ENCODE measurements around the gene FAM24B.

FAM24B gene

GRCh38 chr10:122841569-122841968 is 37.8 kb downstream of the FAM24B start:
- no peak overlapping the region for H3K9ac ChIP-seq (ENCODE audit: low read depth, low read length)
- H3K4me2 ChIP-seq (ENCODE audit: low read length) = no peak overlapping the region
- H3K9me3 ChIP-seq (replicated peaks; ENCODE audit: low read length) = no peaks in the 10 kb centered on the region
- H3K4me1 ChIP-seq (ENCODE audit: control insufficient read depth, insufficient read depth, low read length) = no peaks in the 10 kb centered on the region
- H3K4me3 ChIP-seq (ENCODE audit: low read length) = no peak overlapping the region
- no peaks in the 10 kb centered on the region for H3K27me3 ChIP-seq (ENCODE audit: control insufficient read depth, insufficient read depth, low read length)
- H3K36me3 ChIP-seq (ENCODE audit: insufficient read depth, low read length) = peaks cover 4% of the 10 kb centered on the region

- H3K4me3 ChIP-seq (ENCODE audit: low read length) = no peak overlapping the region
- no peak overlapping the region for H3K9ac ChIP-seq (ENCODE audit: low read depth, low read length)
- H3K4me2 ChIP-seq (ENCODE audit: low read length) = no peak overlapping the region
- H3K27me3 ChIP-seq (ENCODE audit: control insufficient read depth, insufficient read depth, low read length) = no peaks in the 10 kb centered on the region
- no peaks in the 10 kb centered on the region for H3K9me3 ChIP-seq (replicated peaks; ENCODE audit: low read length)
- no peaks in the 10 kb centered on the region for H3K4me1 ChIP-seq (ENCODE audit: control insufficient read depth, insufficient read depth, low read length)
- H3K36me3 ChIP-seq (ENCODE audit: insufficient read depth, low read length) = peaks cover 4% of the 10 kb centered on the region
Measured at GRCh38 chr10:122839505-122839904, 39.9 kb downstream of the FAM24B start.

GRCh38 chr10:122838880-122839279 is 40.5 kb downstream of the FAM24B start:
- H3K4me2 ChIP-seq (ENCODE audit: low read length) = no peak overlapping the region
- no peaks in the 10 kb centered on the region for H3K27me3 ChIP-seq (ENCODE audit: control insufficient read depth, insufficient read depth, low read length)
- no peaks in the 10 kb centered on the region for H3K9me3 ChIP-seq (replicated peaks; ENCODE audit: low read length)
- peaks cover 4% of the 10 kb centered on the region for H3K36me3 ChIP-seq (ENCODE audit: insufficient read depth, low read length)
- H3K4me3 ChIP-seq (ENCODE audit: low read length) = no peak overlapping the region
- no peaks in the 10 kb centered on the region for H3K4me1 ChIP-seq (ENCODE audit: control insufficient read depth, insufficient read depth, low read length)
- H3K9ac ChIP-seq (ENCODE audit: low read depth, low read length) = no peak overlapping the region

DNA sequence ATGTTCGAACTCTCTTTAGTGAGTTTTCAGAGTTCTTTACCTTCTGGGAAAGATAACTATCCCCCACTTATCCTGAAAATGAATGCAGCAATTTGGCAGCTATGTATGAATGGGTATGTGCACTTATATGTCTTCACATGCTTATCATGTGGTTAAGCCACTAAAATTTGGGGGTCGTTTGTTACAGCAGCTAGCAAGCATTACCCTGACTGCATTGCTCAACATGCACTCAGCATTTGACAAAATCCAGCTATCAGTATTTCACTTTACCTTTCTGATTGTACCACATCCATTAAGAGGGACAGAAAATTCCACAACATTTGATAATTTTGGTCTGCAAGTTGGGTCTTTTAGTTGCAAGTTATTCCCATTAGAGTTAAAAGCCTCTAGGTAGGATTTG is 43.5 kb downstream of the FAM24B start:
- H3K4me2 ChIP-seq (ENCODE audit: low read length) = no peak overlapping the region
- no peak overlapping the region for H3K4me3 ChIP-seq (ENCODE audit: low read length)
- no peaks in the 10 kb centered on the region for H3K4me1 ChIP-seq (ENCODE audit: control insufficient read depth, insufficient read depth, low read length)
- H3K9me3 ChIP-seq (replicated peaks; ENCODE audit: low read length) = no peaks in the 10 kb centered on the region
- H3K27me3 ChIP-seq (ENCODE audit: control insufficient read depth, insufficient read depth, low read length) = no peaks in the 10 kb centered on the region
- H3K36me3 ChIP-seq (ENCODE audit: insufficient read depth, low read length) = peaks cover 9% of the 10 kb centered on the region
- no peak overlapping the region for H3K9ac ChIP-seq (ENCODE audit: low read depth, low read length)

GRCh38 chr10:122830965-122831353 is 48.4 kb downstream of the FAM24B start:
- H3K4me3 ChIP-seq (ENCODE audit: low read length) = no peak overlapping the region
- no peaks in the 10 kb centered on the region for H3K27me3 ChIP-seq (ENCODE audit: control insufficient read depth, insufficient read depth, low read length)
- H3K9ac ChIP-seq (ENCODE audit: low read depth, low read length) = no peak overlapping the region
- H3K4me1 ChIP-seq (ENCODE audit: control insufficient read depth, insufficient read depth, low read length) = no peaks in the 10 kb centered on the region
- no peaks in the 10 kb centered on the region for H3K9me3 ChIP-seq (replicated peaks; ENCODE audit: low read length)
- H3K36me3 ChIP-seq (ENCODE audit: insufficient read depth, low read length) = peaks cover 8% of the 10 kb centered on the region
- no peak overlapping the region for H3K4me2 ChIP-seq (ENCODE audit: low read length)

GRCh38 chr10:122830273-122830964 is 49.0 kb downstream of the FAM24B start:
- H3K9ac ChIP-seq (ENCODE audit: low read depth, low read length) = no peak overlapping the region
- H3K36me3 ChIP-seq (ENCODE audit: insufficient read depth, low read length) = peaks cover 8% of the 10 kb centered on the region
- H3K4me3 ChIP-seq (ENCODE audit: low read length) = no peak overlapping the region
- no peaks in the 10 kb centered on the region for H3K4me1 ChIP-seq (ENCODE audit: control insufficient read depth, insufficient read depth, low read length)
- H3K9me3 ChIP-seq (replicated peaks; ENCODE audit: low read length) = no peaks in the 10 kb centered on the region
- no peaks in the 10 kb centered on the region for H3K27me3 ChIP-seq (ENCODE audit: control insufficient read depth, insufficient read depth, low read length)
- no peak overlapping the region for H3K4me2 ChIP-seq (ENCODE audit: low read length)

DNA sequence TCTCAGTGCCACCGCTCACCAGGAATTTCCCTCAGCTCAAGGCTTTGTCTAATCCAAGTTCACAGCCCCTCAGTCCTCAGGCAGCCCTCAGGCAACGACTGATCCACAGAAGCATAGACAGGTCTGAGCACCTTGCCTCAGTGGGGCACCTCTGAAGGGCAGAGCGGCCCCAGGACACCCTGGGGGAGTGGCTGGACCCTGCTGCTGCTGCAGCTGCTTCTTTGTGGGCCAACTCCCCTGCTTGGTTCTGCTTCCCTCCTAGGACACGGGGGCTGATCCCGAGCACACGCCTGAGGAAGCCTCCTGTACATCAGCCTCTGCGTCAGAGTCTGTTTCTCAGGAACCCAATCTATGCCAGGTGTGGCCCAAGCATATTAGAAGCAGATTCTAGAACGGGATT is 49.9 kb downstream of the FAM24B start:
- Histone ChIP-seq H3K4me1 (ENCODE audit: control insufficient read depth, insufficient read depth, low read length) (no peaks in the 10 kb centered on the region), H3K4me3 (ENCODE audit: low read length) (no peak overlapping the region), H3K9ac (ENCODE audit: low read depth, low read length) (no peak overlapping the region), H3K27me3 (ENCODE audit: control insufficient read depth, insufficient read depth, low read length) (no peaks in the 10 kb centered on the region), H3K9me3 (replicated peaks; ENCODE audit: low read length) (no peaks in the 10 kb centered on the region), H3K36me3 (ENCODE audit: insufficient read depth, low read length) (peaks cover 8% of the 10 kb centered on the region), H3K4me2 (ENCODE audit: low read length) (no peak overlapping the region)

GRCh38 chr10:122828716-122829255 is 50.6 kb downstream of the FAM24B start:
- Histone ChIP-seq H3K36me3 (ENCODE audit: insufficient read depth, low read length) (peaks cover 8% of the 10 kb centered on the region), H3K4me1 (ENCODE audit: control insufficient read depth, insufficient read depth, low read length) (no peaks in the 10 kb centered on the region)

GRCh38 chr10:122827302-122827701 is 52.1 kb downstream of the FAM24B start:
- Histone ChIP-seq H3K4me3 (ENCODE audit: low read length) (no peak overlapping the region), H3K36me3 (ENCODE audit: insufficient read depth, low read length) (peaks cover 8% of the 10 kb centered on the region), H3K4me1 (ENCODE audit: control insufficient read depth, insufficient read depth, low read length) (no peaks in the 10 kb centered on the region), H3K9ac (ENCODE audit: low read depth, low read length) (no peak overlapping the region), H3K9me3 (replicated peaks; ENCODE audit: low read length) (no peaks in the 10 kb centered on the region), H3K27me3 (ENCODE audit: control insufficient read depth, insufficient read depth, low read length) (peaks cover 5% of the 10 kb centered on the region), H3K4me2 (ENCODE audit: low read length) (no peak overlapping the region)

More at GRCh38 chr10:122828716-122829255, 50.6 kb downstream of the FAM24B start:
- H3K4me3 ChIP-seq (ENCODE audit: low read length) = no peak overlapping the region
- H3K9me3 ChIP-seq (replicated peaks; ENCODE audit: low read length) = no peaks in the 10 kb centered on the region
- H3K4me2 ChIP-seq (ENCODE audit: low read length) = no peak overlapping the region
- H3K9ac ChIP-seq (ENCODE audit: low read depth, low read length) = no peak overlapping the region
- H3K27me3 ChIP-seq (ENCODE audit: control insufficient read depth, insufficient read depth, low read length) = peaks cover 5% of the 10 kb centered on the region

DNA sequence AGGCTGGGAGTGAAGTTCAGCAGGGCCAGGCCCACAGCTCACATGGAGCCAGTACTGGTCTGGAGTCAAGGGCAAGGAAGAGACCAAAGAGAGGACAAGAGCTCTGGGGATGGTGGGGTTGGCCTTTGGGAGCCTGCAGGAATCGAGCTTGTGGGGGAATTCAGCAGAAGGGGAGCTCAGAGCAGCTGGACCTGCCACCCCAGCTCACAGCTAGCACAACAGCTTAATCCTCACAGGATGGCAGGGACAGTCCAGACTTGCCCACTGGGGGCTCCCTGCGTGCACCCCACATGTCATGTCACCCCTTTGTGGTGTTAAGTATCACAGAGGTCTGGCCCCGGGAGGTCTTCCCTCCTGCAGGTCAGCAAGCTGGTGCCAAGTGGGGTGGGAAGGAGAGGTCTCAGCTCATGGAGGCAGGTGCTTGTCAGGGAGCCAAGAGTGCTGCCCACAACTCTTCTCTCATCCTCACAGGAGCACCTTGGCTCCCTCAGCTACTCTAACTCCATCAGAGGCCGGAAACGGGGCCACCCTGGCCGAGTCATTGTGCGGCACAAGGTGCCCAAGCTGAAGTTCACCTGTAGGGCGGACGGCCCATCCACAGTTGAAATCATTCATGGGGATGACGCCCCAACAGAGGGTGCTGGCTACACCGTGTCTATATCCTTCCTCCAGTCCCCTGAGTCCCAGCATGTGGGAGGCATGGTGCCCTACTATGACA is 56.2 kb downstream of the FAM24B start:
- Histone ChIP-seq H3K36me3 (ENCODE audit: insufficient read depth, low read length) (no peaks in the 10 kb centered on the region), H3K27me3 (ENCODE audit: control insufficient read depth, insufficient read depth, low read length) (peaks cover 40% of the 10 kb centered on the region), H3K4me3 (ENCODE audit: low read length) (no peak overlapping the region), H3K9me3 (replicated peaks; ENCODE audit: low read length) (no peaks in the 10 kb centered on the region), H3K4me2 (ENCODE audit: low read length) (no peak overlapping the region), H3K9ac (ENCODE audit: low read depth, low read length) (no peak overlapping the region), H3K4me1 (ENCODE audit: control insufficient read depth, insufficient read depth, low read length) (no peaks in the 10 kb centered on the region)

DNA sequence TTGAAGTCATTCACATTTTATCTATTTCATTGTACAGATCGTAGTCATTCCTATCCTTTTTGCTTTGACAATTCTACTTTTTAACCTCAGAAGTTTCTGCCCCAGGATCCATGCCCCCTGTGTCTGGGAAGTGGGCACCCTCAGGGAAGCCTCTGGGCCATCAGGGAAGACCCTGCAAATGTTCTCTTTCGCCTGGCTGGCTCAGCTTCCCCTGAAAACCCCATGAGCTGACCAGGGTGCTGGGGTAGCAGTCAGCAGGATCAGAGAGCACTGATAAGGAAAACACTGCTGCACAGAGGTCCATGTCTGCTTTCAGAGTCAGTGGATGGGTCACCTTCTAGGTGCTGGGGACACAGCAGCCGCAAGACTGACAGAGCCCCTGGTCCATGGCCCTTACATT is 57.6 kb downstream of the FAM24B start:
- H3K27me3 ChIP-seq (ENCODE audit: control insufficient read depth, insufficient read depth, low read length) = peaks cover 50% of the 10 kb centered on the region
- H3K9me3 ChIP-seq (replicated peaks; ENCODE audit: low read length) = no peaks in the 10 kb centered on the region
- no peak overlapping the region for H3K9ac ChIP-seq (ENCODE audit: low read depth, low read length)
- no peak overlapping the region for H3K4me3 ChIP-seq (ENCODE audit: low read length)
- H3K36me3 ChIP-seq (ENCODE audit: insufficient read depth, low read length) = no peaks in the 10 kb centered on the region
- H3K4me2 ChIP-seq (ENCODE audit: low read length) = no peak overlapping the region
- H3K4me1 ChIP-seq (ENCODE audit: control insufficient read depth, insufficient read depth, low read length) = no peaks in the 10 kb centered on the region

- Histone ChIP-seq H3K27me3 (ENCODE audit: control insufficient read depth, insufficient read depth, low read length) (peaks cover 43% of the 10 kb centered on the region), H3K4me3 (ENCODE audit: low read length) (no peak overlapping the region), H3K36me3 (ENCODE audit: insufficient read depth, low read length) (no peaks in the 10 kb centered on the region), H3K4me2 (ENCODE audit: low read length) (no peak overlapping the region), H3K4me1 (ENCODE audit: control insufficient read depth, insufficient read depth, low read length) (no peaks in the 10 kb centered on the region), H3K9me3 (replicated peaks; ENCODE audit: low read length) (no peaks in the 10 kb centered on the region), H3K9ac (ENCODE audit: low read depth, low read length) (no peak overlapping the region)
Measured at GRCh38 chr10:122815458-122815857, 63.9 kb downstream of the FAM24B start.
